BJ (cell line): ENCODE measurements around the gene ALPI. TPM values are rescaled to one million over a fixed set of nuclear protein-coding genes. Genes with fewer than 3 reads are reported as not detected.

ENCODE experiments used
- CTCF ChIA-PET: fragments of 350-600 bp; formaldehyde crosslinking; extraction: SDS; loops from one replicate; lab custom pipeline; 2021; ENCODE audit warnings: antibody characterized with exemption, inconsistent platforms; lab: Yijun Ruan, JAX
- POLR2A ChIA-PET: fragments of 300-600 bp; sonication (Branson Sonifier 250); formaldehyde crosslinking; extraction: SDS; loops from one replicate; lab custom pipeline; 2021; ENCODE audit warnings: antibody characterized with exemption; lab: Charles Lee
- DNase-seq: peaks from one replicate; pipeline ENCODE4 v3.0.0-alpha.2; 2011; ENCODE audit warnings: low read depth
- H3K27me3 ChIP-seq: 2 replicates; pipeline ENCODE4 v1.6.0; 2011; ENCODE audit warnings: low read length; ENCODE audit not compliant: control insufficient read depth, insufficient read depth
- H3K36me3 ChIP-seq: 2 replicates; pipeline ENCODE4 v1.5.1; 2011; ENCODE audit warnings: low read length; ENCODE audit not compliant: control insufficient read depth, insufficient read depth
- H3K4me3 ChIP-seq: 2 replicates; pipeline ENCODE4 v1.5.1; 2011; ENCODE audit warnings: low read depth, mild to moderate bottlenecking, control low read depth, low read length
- CTCF ChIP-seq: IDR thresholded peaks from 2 replicates; pipeline ENCODE4 v1.5.1; 2011; ENCODE audit warnings: low read depth, mild to moderate bottlenecking, control low read depth, inconsistent platforms, low read length, moderate library complexity; ENCODE audit not compliant: insufficient read depth
- polyA plus RNA-seq: library from polyadenylated mRNA; depleted of rRNA; stranded (reverse); fragments of >200 nt; gene quantifications from 2 replicates; pipeline ENCODE4 v1.2.3, GENCODE V29; 2011

Gene ALPI
- polyA plus RNA-seq, 1 experiment: not detected

- H3K27me3 ChIP-seq: peaks cover 5% of the 10 kb centered on the region
- POLR2A ChIA-PET: no interaction called here
Observed at GRCh38 chr2:232466221-232466620, 10.3 kb downstream of the ALPI start.

GRCh38 chr2:232473467-232473890, 17.5 kb downstream of the ALPI start:
- ChIA-PET CTCF (interaction anchor here (0.7 to 1.3 kb wide), 3 partner anchors 9 to 16 kb away, joined by 3 to 4 read pairs (median 3); no protein-coding TSS in a partner anchor), POLR2A (no interaction called here)
- H3K27me3 ChIP-seq: peaks cover 16% of the 10 kb centered on the region
- H3K36me3 ChIP-seq: no peaks in the 10 kb centered on the region
- no peak overlapping the region for H3K4me3 ChIP-seq
- no peak for TF ChIP-seq CTCF
- DNase-seq: no peak

More at GRCh38 chr2:232466221-232466620, 10.3 kb downstream of the ALPI start:
- TF ChIP-seq CTCF: no peak
- no peak for DNase-seq
- CTCF ChIA-PET: no interaction called here
- Histone ChIP-seq H3K36me3 (no peaks in the 10 kb centered on the region), H3K4me3 (no peak overlapping the region)

GRCh38 chr2:232476045-232476444, 20.1 kb downstream of the ALPI start:
- ChIA-PET POLR2A (interaction anchor here (0.7 kb wide), 1 partner anchor 58 kb away, joined by 10 read pairs; no protein-coding TSS in a partner anchor), CTCF (no interaction called here)
- Histone ChIP-seq H3K36me3 (no peaks in the 10 kb centered on the region), H3K4me3 (no peak overlapping the region), H3K27me3 (peaks cover 16% of the 10 kb centered on the region)
- no peak for TF ChIP-seq CTCF
- no peak for DNase-seq

GRCh38 chr2:232476791-232477190, 20.8 kb downstream of the ALPI start:
- no peaks in the 10 kb centered on the region for H3K36me3 ChIP-seq
- CTCF ChIA-PET: interaction anchor here (1.0 to 1.5 kb wide), 2 partner anchors 14 to 570 kb away, joined by 3 read pairs; no protein-coding TSS in a partner anchor
- H3K4me3 ChIP-seq: no peak overlapping the region
- DNase-seq: no peak
- POLR2A ChIA-PET: no interaction called here
- H3K27me3 ChIP-seq: peaks cover 16% of the 10 kb centered on the region
- TF ChIP-seq CTCF: no peak

GRCh38 chr2:232477751-232478510, 22.0 kb downstream of the ALPI start:
- ChIA-PET CTCF (interaction anchor here (1.0 to 1.5 kb wide), 2 partner anchors 15 to 571 kb away, joined by 3 read pairs; no protein-coding TSS in a partner anchor), POLR2A (no interaction called here)
- TF ChIP-seq CTCF: no peak
- Histone ChIP-seq H3K4me3 (no peak overlapping the region), H3K36me3 (no peaks in the 10 kb centered on the region), H3K27me3 (peaks cover 16% of the 10 kb centered on the region)
- no peak for DNase-seq
